ENCODE measurements around the gene KLRC3.

- TF ChIP-seq, protein P1, sequence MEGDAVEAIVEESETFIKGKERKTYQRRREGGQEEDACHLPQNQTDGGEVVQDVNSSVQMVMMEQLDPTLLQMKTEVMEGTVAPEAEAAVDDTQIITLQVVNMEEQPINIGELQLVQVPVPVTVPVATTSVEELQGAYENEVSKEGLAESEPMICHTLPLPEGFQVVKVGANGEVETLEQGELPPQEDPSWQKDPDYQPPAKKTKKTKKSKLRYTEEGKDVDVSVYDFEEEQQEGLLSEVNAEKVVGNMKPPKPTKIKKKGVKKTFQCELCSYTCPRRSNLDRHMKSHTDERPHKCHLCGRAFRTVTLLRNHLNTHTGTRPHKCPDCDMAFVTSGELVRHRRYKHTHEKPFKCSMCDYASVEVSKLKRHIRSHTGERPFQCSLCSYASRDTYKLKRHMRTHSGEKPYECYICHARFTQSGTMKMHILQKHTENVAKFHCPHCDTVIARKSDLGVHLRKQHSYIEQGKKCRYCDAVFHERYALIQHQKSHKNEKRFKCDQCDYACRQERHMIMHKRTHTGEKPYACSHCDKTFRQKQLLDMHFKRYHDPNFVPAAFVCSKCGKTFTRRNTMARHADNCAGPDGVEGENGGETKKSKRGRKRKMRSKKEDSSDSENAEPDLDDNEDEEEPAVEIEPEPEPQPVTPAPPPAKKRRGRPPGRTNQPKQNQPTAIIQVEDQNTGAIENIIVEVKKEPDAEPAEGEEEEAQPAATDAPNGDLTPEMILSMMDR (IDR thresholded peaks at IDR 0.05): no peak
- TF ChIP-seq EP300 (IDR thresholded peaks at IDR 0.05): no peak
- no peak for TF ChIP-seq POLR2A (IDR thresholded peaks at IDR 0.05)
Measured at GRCh38 chr12:10408842-10409241, 11.6 kb downstream of the KLRC3 start.
